ENCODE measurements around the gene STRADB.

Gene STRADB

GRCh38 chr2:201452058-201452921 lies 750 bp downstream of the STRADB start:
- peak overlapping the region; percentile 82 for H3K4me3 ChIP-seq (ENCODE audit: low read depth, low read length)
- no peak for DNase-seq (ENCODE audit: low read depth)
- TF ChIP-seq, protein P1, sequence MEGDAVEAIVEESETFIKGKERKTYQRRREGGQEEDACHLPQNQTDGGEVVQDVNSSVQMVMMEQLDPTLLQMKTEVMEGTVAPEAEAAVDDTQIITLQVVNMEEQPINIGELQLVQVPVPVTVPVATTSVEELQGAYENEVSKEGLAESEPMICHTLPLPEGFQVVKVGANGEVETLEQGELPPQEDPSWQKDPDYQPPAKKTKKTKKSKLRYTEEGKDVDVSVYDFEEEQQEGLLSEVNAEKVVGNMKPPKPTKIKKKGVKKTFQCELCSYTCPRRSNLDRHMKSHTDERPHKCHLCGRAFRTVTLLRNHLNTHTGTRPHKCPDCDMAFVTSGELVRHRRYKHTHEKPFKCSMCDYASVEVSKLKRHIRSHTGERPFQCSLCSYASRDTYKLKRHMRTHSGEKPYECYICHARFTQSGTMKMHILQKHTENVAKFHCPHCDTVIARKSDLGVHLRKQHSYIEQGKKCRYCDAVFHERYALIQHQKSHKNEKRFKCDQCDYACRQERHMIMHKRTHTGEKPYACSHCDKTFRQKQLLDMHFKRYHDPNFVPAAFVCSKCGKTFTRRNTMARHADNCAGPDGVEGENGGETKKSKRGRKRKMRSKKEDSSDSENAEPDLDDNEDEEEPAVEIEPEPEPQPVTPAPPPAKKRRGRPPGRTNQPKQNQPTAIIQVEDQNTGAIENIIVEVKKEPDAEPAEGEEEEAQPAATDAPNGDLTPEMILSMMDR (IDR thresholded peaks at IDR 0.05; ENCODE audit: insufficient read depth, low read depth, low read length, missing control alignments), result no peak

GRCh38 chr2:201452922-201453643 lies 1.5 kb downstream of the STRADB start:
- TF ChIP-seq, protein P1 (IDR thresholded peaks at IDR 0.05; ENCODE audit: insufficient read depth, low read depth, low read length, missing control alignments), result no peak
- no peak for DNase-seq (ENCODE audit: low read depth)
- H3K4me3 ChIP-seq (ENCODE audit: low read depth, low read length), result no peak overlapping the region

GRCh38 chr2:201458381-201458780 lies 6.8 kb downstream of the STRADB start:
- no peak overlapping the region for H3K4me3 ChIP-seq (ENCODE audit: low read depth, low read length)
- TF ChIP-seq, protein P1 (IDR thresholded peaks at IDR 0.05; ENCODE audit: insufficient read depth, low read depth, low read length, missing control alignments), result no peak
- no peak for DNase-seq (ENCODE audit: low read depth)

DNA sequence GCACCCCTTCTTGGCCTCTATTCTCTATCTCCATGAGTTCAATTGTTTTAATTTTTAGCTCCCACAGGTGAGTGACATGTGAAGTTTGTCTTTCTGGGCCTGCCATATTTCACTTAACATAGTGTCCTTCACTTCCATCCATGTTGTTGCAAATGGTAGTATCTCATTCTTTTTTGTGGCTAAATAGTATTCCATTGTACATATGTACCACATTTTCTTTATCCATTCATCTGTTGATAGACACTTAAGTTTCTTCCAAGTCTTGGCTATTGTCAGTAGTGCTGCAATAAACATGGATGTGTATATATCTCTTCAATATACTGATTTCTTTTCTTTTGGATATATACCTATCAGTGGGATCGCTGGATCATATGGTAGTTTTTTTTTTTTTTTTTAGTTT lies 9.0 kb downstream of the STRADB start:
- TF ChIP-seq, protein P1 (IDR thresholded peaks at IDR 0.05; ENCODE audit: insufficient read depth, low read depth, low read length, missing control alignments), result no peak
- no peak overlapping the region for H3K4me3 ChIP-seq (ENCODE audit: low read depth, low read length)
- DNase-seq (ENCODE audit: low read depth), result no peak

- DNase-seq (ENCODE audit: low read depth), result no peak
- TF ChIP-seq, protein P1 (IDR thresholded peaks at IDR 0.05; ENCODE audit: insufficient read depth, low read depth, low read length, missing control alignments), result no peak
- no peak overlapping the region for H3K4me3 ChIP-seq (ENCODE audit: low read depth, low read length)
These were observed 13.0 kb downstream of the STRADB start for GRCh38 chr2:201464547-201464946.

GRCh38 chr2:201465524-201465971 lies 14.0 kb downstream of the STRADB start:
- TF ChIP-seq, protein P1 (IDR thresholded peaks at IDR 0.05; ENCODE audit: insufficient read depth, low read depth, low read length, missing control alignments), result no peak
- H3K4me3 ChIP-seq (ENCODE audit: low read depth, low read length), result no peak overlapping the region
- no peak for DNase-seq (ENCODE audit: low read depth)
